Suprapubic skin (tissue), 3 donors: ENCODE results near the gene IFT81.

Experiments
- EP300 ChIP-seq: sonication (generic); formaldehyde crosslinking; IDR thresholded peaks from one replicate; pipeline ENCODE4 v1.6.1; 2017; ENCODE audit warnings: antibody characterized with exemption
- POLR2A ChIP-seq, 2 donors: fragments of 450-650 bp; IDR thresholded peaks; one replicate each; pipeline ENCODE4 v1.6.1; 2017; ENCODE audit warnings: antibody characterized with exemption in 2 of 2, mild to moderate bottlenecking in 2 of 2, moderate library complexity in 2 of 2
- TF ChIP-seq, protein P1 (sequence below), 2 donors: fragments of 200-600 bp in 1 of 2; fragments of 450-650 bp in 1 of 2; sonication (generic) in 1 of 2; IDR thresholded peaks; one replicate each; pipeline ENCODE4 v1.5.1; 2016 to 2019; ENCODE audit warnings: antibody characterized with exemption in 2 of 2, mild to moderate bottlenecking in 1 of 2, moderate library complexity in 1 of 2

- no peak for TF ChIP-seq POLR2A (IDR thresholded peaks at IDR 0.05)
- no peak for TF ChIP-seq EP300
- TF ChIP-seq, protein P1, sequence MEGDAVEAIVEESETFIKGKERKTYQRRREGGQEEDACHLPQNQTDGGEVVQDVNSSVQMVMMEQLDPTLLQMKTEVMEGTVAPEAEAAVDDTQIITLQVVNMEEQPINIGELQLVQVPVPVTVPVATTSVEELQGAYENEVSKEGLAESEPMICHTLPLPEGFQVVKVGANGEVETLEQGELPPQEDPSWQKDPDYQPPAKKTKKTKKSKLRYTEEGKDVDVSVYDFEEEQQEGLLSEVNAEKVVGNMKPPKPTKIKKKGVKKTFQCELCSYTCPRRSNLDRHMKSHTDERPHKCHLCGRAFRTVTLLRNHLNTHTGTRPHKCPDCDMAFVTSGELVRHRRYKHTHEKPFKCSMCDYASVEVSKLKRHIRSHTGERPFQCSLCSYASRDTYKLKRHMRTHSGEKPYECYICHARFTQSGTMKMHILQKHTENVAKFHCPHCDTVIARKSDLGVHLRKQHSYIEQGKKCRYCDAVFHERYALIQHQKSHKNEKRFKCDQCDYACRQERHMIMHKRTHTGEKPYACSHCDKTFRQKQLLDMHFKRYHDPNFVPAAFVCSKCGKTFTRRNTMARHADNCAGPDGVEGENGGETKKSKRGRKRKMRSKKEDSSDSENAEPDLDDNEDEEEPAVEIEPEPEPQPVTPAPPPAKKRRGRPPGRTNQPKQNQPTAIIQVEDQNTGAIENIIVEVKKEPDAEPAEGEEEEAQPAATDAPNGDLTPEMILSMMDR (IDR thresholded peaks at IDR 0.05) = no peak
These were observed 6.0 kb upstream of the IFT81 start for GRCh38 chr12:110117956-110118685.
